Caco-2 (cell line): ENCODE data around the gene UBAP2. TPM values are rescaled to one million over a fixed set of nuclear protein-coding genes. Genes with fewer than 3 reads are reported as not detected.

ENCODE experiments used
- BruUV-seq: library from RNA; stranded (reverse); fragments of 400-500 nt; replicated peaks from 2 replicates; lab custom pipeline; 2021; lab: Mats Ljungman, UMichigan
- CTCF ChIA-PET: fragments of 300-600 bp; sonication (Branson Sonifier 250); formaldehyde crosslinking; loops from one replicate; lab custom pipeline; 2022; ENCODE audit warnings: antibody characterized with exemption; lab: Charles Lee
- POLR2A ChIA-PET: fragments of 300-600 bp; sonication (Branson Sonifier 250); formaldehyde crosslinking; loops from one replicate; lab custom pipeline; 2022; ENCODE audit warnings: antibody characterized with exemption; lab: Charles Lee
- DNase-seq, 2 experiments: peaks; one replicate each; pipeline versions ENCODE4 v3.0.0 to v3.0.0-alpha.2; 2020 to 2022
- H3K27me3 ChIP-seq: replicated peaks from 2 replicates; pipeline ENCODE4 v1.6.0; 2011; ENCODE audit warnings: low read length; ENCODE audit not compliant: control insufficient read depth, insufficient read depth
- H3K36me3 ChIP-seq: 2 replicates; pipeline ENCODE4 v1.5.1; 2011; ENCODE audit warnings: low read length; ENCODE audit not compliant: control insufficient read depth, insufficient read depth
- H3K4me1 ChIP-seq: fragments of 250-450 bp; sonication (Bioruptor Pico); 2 replicates; pipeline ENCODE4 v1.5.1; 2020; ENCODE audit warnings: mild to moderate bottlenecking
- H3K4me3 ChIP-seq: 2 replicates; pipeline ENCODE4 v1.5.1; 2011; ENCODE audit warnings: low read depth, mild to moderate bottlenecking, control low read depth, low read length
- H3K9me3 ChIP-seq: fragments of 250-450 bp; sonication (Bioruptor Pico); 2 replicates; pipeline ENCODE4 v1.5.1; 2020; ENCODE audit warnings: mild to moderate bottlenecking, moderate library complexity
- H3K27ac Mint-ChIP-seq: one replicate; pipeline ENCODE4 v1.8.0; 2022; ENCODE audit warnings: mixed read lengths; ENCODE audit not compliant: unreplicated experiment
- H3K27me3 Mint-ChIP-seq: one replicate; pipeline ENCODE4 v1.8.0; 2022; ENCODE audit warnings: mixed read lengths; ENCODE audit not compliant: insufficient read depth, unreplicated experiment
- H3K36me3 Mint-ChIP-seq: one replicate; pipeline ENCODE4 v1.8.0; 2022; ENCODE audit warnings: mild to moderate bottlenecking, mixed read lengths; ENCODE audit not compliant: insufficient read depth, unreplicated experiment
- H3K4me1 Mint-ChIP-seq: one replicate; pipeline ENCODE4 v1.8.0; 2022; ENCODE audit warnings: low read depth, mixed read lengths; ENCODE audit not compliant: unreplicated experiment
- H3K4me3 Mint-ChIP-seq: one replicate; pipeline ENCODE4 v1.8.0; 2022; ENCODE audit warnings: mild to moderate bottlenecking, moderate library complexity, mixed read lengths; ENCODE audit not compliant: unreplicated experiment
- H3K9me3 Mint-ChIP-seq: one replicate; pipeline ENCODE4 v1.8.0; 2022; ENCODE audit warnings: mixed read lengths; ENCODE audit not compliant: unreplicated experiment
- intact Hi-C: fragments of 100-400 bp; cut with micrococcal nuclease; formaldehyde crosslinking; loops from one replicate; pipeline ENCODE4 v1.10.0; 2022; ENCODE audit not compliant: unreplicated experiment
- total RNA-seq: library from RNA; stranded (reverse); gene quantifications from 2 replicates; pipeline ENCODE4 v1.2.3, GENCODE V29; 2022
- TF ChIP-seq, protein P1 (sequence below), 2 experiments: fragments of 200-600 bp in 1 of 2; IDR thresholded peaks; 1 replicate in 1 of 2; 2 replicates in 1 of 2; pipeline versions ENCODE4 v1.5.1 to v1.8.0; 2011 to 2022; ENCODE audit warnings: antibody characterized with exemption in 1 of 2, control low read depth in 1 of 2, inconsistent platforms in 1 of 2, low read depth in 1 of 2, low read length in 1 of 2, mild to moderate bottlenecking in 1 of 2, moderate library complexity in 1 of 2; ENCODE audit not compliant: insufficient read depth in 1 of 2, severe bottlenecking in 1 of 2, unreplicated experiment in 1 of 2

Gene UBAP2
- total RNA-seq, 1 experiment from 2014 or later: 87.5 TPM

DNA sequence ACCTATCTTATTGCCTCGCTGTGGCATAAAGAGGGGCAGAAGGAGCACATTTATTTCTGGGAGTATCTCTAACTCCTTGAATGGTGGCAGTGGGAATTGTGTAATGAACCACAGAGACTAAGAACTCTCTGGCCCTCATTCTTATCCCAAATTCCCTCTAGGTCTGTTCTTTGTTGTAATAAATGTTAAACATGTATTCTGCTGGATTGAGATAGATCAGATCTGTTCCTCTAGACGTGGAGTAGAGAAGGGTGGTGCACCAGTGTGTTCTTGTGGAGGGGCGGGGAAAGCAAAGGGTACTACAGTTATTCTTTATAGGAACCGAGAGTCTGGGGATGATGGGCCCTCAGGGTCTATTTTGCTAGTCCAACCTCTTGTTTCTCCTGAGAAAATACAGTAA lies 141.3 kb downstream of the UBAP2 start:
- Mint-ChIP-seq H3K27ac (no peak overlapping the region), H3K36me3 (peaks cover 59% of the 10 kb centered on the region), H3K9me3 (no peaks in the 10 kb centered on the region), H3K4me3 (no peak overlapping the region), H3K27me3 (no peaks in the 10 kb centered on the region), H3K4me1 (no peaks in the 10 kb centered on the region)
- POLR2A ChIA-PET: no interaction called here
- no peak for DNase-seq
- Histone ChIP-seq H3K4me3 (no peak overlapping the region), H3K4me1 (no peaks in the 10 kb centered on the region), H3K9me3 (no peaks in the 10 kb centered on the region), H3K36me3 (no peaks in the 10 kb centered on the region), H3K27me3 (no peaks in the 10 kb centered on the region)
- TF ChIP-seq, protein P1, sequence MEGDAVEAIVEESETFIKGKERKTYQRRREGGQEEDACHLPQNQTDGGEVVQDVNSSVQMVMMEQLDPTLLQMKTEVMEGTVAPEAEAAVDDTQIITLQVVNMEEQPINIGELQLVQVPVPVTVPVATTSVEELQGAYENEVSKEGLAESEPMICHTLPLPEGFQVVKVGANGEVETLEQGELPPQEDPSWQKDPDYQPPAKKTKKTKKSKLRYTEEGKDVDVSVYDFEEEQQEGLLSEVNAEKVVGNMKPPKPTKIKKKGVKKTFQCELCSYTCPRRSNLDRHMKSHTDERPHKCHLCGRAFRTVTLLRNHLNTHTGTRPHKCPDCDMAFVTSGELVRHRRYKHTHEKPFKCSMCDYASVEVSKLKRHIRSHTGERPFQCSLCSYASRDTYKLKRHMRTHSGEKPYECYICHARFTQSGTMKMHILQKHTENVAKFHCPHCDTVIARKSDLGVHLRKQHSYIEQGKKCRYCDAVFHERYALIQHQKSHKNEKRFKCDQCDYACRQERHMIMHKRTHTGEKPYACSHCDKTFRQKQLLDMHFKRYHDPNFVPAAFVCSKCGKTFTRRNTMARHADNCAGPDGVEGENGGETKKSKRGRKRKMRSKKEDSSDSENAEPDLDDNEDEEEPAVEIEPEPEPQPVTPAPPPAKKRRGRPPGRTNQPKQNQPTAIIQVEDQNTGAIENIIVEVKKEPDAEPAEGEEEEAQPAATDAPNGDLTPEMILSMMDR (IDR thresholded peaks at IDR 0.05; ENCODE audit: insufficient read depth in 1 of 2, low read depth in 1 of 2, low read length in 1 of 2, severe bottlenecking in 1 of 2, unreplicated experiment in 1 of 2): no peak
- BruUV-seq: no TSS peak
- CTCF ChIA-PET: interaction anchor here (0.6 kb wide), 1 partner anchor 152 kb away, joined by 3 read pairs; no protein-coding TSS in a partner anchor
- intact Hi-C loops: no loop called here

DNA sequence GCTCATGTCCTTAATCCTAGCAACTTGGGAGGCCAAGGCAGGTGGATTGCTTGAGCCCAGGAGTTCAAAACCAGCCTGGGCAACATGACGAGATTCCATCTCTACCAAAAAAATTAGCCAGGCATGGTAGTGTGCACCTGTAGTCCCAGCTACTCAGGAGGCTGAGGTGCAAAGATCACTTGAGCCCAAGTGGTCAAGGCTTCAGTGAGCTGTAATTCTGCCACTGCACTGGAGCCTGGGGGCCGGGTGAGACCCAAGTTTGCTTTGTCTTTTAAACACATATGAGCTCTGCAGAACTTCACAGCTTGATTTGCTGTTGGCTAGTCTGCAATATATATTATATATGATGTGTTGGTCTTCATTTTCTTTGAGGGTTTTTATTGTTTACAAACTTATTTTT lies 141.9 kb downstream of the UBAP2 start:
- TF ChIP-seq, protein P1 (IDR thresholded peaks at IDR 0.05; ENCODE audit: insufficient read depth in 1 of 2, low read depth in 1 of 2, low read length in 1 of 2, severe bottlenecking in 1 of 2, unreplicated experiment in 1 of 2): no peak
- Mint-ChIP-seq H3K9me3 (no peaks in the 10 kb centered on the region), H3K36me3 (peaks cover 59% of the 10 kb centered on the region), H3K4me1 (no peaks in the 10 kb centered on the region), H3K27ac (no peak overlapping the region), H3K27me3 (no peaks in the 10 kb centered on the region), H3K4me3 (no peak overlapping the region)
- H3K9me3 ChIP-seq: no peaks in the 10 kb centered on the region
- H3K4me1 ChIP-seq: no peaks in the 10 kb centered on the region
- H3K4me3 ChIP-seq: no peak overlapping the region
- no TSS peak for BruUV-seq
- intact Hi-C loops: no loop called here
- no peak for DNase-seq
- no peaks in the 10 kb centered on the region for H3K36me3 ChIP-seq
- POLR2A ChIA-PET: no interaction called here
- CTCF ChIA-PET: interaction anchor here (0.6 kb wide), 1 partner anchor 152 kb away, joined by 3 read pairs; no protein-coding TSS in a partner anchor
- H3K27me3 ChIP-seq: no peaks in the 10 kb centered on the region

DNA sequence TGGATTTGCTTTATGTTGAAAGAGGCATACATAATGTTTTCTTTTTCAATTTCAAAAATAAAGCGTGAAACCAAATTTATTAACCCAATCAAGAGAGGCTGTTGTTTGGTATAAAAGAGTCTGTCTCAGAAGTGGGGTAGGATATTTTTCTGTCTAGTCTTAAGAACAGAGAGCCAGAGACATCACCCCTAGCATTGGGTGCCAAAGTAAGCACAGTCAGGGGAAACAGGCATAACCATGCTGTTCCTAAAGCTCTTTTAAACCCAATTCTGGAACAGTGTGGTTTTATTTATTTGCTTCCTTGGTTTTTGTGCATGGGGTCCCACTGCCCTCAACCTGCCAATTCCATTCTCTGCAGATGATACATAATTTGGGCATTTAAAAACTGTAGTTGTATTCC lies 143.6 kb downstream of the UBAP2 start:
- H3K27me3 ChIP-seq: no peaks in the 10 kb centered on the region
- H3K4me1 ChIP-seq: no peaks in the 10 kb centered on the region
- H3K4me3 ChIP-seq: no peak overlapping the region
- H3K4me3 Mint-ChIP-seq: no peak overlapping the region
- no peak overlapping the region for H3K27ac Mint-ChIP-seq
- no peaks in the 10 kb centered on the region for H3K9me3 Mint-ChIP-seq
- no TSS peak for BruUV-seq
- POLR2A ChIA-PET: no interaction called here
- CTCF ChIA-PET: no interaction called here
- H3K4me1 Mint-ChIP-seq: no peaks in the 10 kb centered on the region
- no peaks in the 10 kb centered on the region for H3K27me3 Mint-ChIP-seq
- TF ChIP-seq, protein P1 (IDR thresholded peaks at IDR 0.05; ENCODE audit: insufficient read depth in 1 of 2, low read depth in 1 of 2, low read length in 1 of 2, severe bottlenecking in 1 of 2, unreplicated experiment in 1 of 2): no peak
- H3K36me3 Mint-ChIP-seq: peaks cover 60% of the 10 kb centered on the region
- H3K9me3 ChIP-seq: no peaks in the 10 kb centered on the region
- intact Hi-C loops: no loop called here
- no peaks in the 10 kb centered on the region for H3K36me3 ChIP-seq
- no peak for DNase-seq
